ENCODE results near the gene ZCCHC7. TPM values are rescaled to one million over a fixed set of nuclear protein-coding genes. Genes with fewer than 3 reads are reported as not detected.
"Not testable (repeated sequence)": the region's sequence is repeated elsewhere in the genome, so short reads cannot be mapped to it uniquely, and the experiment has no call there.

Gene ZCCHC7
- total RNA-seq, 1 donor from 2014 or later = 10.4 TPM

- no peak for ATAC-seq
These were observed 1.5 kb downstream of the ZCCHC7 start for GRCh38 chr9:37121881-37122280.

GRCh38 chr9:37126214-37126788 lies 5.9 kb downstream of the ZCCHC7 start:
- ATAC-seq = no peak

GRCh38 chr9:37127018-37127417 lies 6.6 kb downstream of the ZCCHC7 start:
- ATAC-seq = no peak

- ATAC-seq = no peak
These were observed 7.7 kb downstream of the ZCCHC7 start for GRCh38 chr9:37128051-37128450.

- no peak for ATAC-seq
These were observed 13.8 kb downstream of the ZCCHC7 start for GRCh38 chr9:37134166-37134565.

- no peak for ATAC-seq
These were observed 20.6 kb downstream of the ZCCHC7 start for GRCh38 chr9:37141015-37141414.

GRCh38 chr9:37144762-37145161 lies 24.4 kb downstream of the ZCCHC7 start:
- ATAC-seq = no peak

- ATAC-seq = no peak
These were observed 26.0 kb downstream of the ZCCHC7 start for GRCh38 chr9:37146410-37146809.

- no peak for ATAC-seq
These were observed 27.8 kb downstream of the ZCCHC7 start for GRCh38 chr9:37148181-37148580.

GRCh38 chr9:37149666-37150308 lies 29.4 kb downstream of the ZCCHC7 start:
- ATAC-seq = no peak

GRCh38 chr9:37150415-37150814 lies 30.0 kb downstream of the ZCCHC7 start:
- ATAC-seq = no peak

- ATAC-seq = no peak
These were observed 31.4 kb downstream of the ZCCHC7 start for GRCh38 chr9:37151812-37152211.

- ATAC-seq = no peak
These were observed 32.0 kb downstream of the ZCCHC7 start for GRCh38 chr9:37152365-37152764.

GRCh38 chr9:37155601-37156000 lies 35.2 kb downstream of the ZCCHC7 start:
- no peak for ATAC-seq

GRCh38 chr9:37156205-37156604 lies 35.8 kb downstream of the ZCCHC7 start:
- ATAC-seq = no peak

- ATAC-seq = no peak
These were observed 36.5 kb downstream of the ZCCHC7 start for GRCh38 chr9:37156781-37157356.

GRCh38 chr9:37157726-37158377 lies 37.5 kb downstream of the ZCCHC7 start:
- no peak for ATAC-seq

GRCh38 chr9:37163299-37163698 lies 42.9 kb downstream of the ZCCHC7 start:
- ATAC-seq = no peak

GRCh38 chr9:37164335-37164734 lies 44.0 kb downstream of the ZCCHC7 start:
- ATAC-seq = not testable (repeated sequence)

- ATAC-seq = no peak
These were observed 45.3 kb downstream of the ZCCHC7 start for GRCh38 chr9:37165644-37166043.

- no peak for ATAC-seq
These were observed 47.2 kb downstream of the ZCCHC7 start for GRCh38 chr9:37167456-37168047.

- no peak for ATAC-seq
These were observed 52.2 kb downstream of the ZCCHC7 start for GRCh38 chr9:37172557-37172956.

- ATAC-seq = no peak
These were observed 53.9 kb downstream of the ZCCHC7 start for GRCh38 chr9:37174247-37174646.
